WTC11 (cell line): ENCODE data around the gene OR8U1. TPM values are rescaled to one million over a fixed set of nuclear protein-coding genes. Genes with fewer than 3 reads are reported as not detected.

ENCODE experiments used
- ATAC-seq: fragments of 200-7000 bp; cut with Tn5 transposase; 2 replicates; pipeline ENCODE4 v1.10.0; 2021; ENCODE audit warnings: mild to moderate bottlenecking, moderate library complexity
- Bru-seq: library from RNA; stranded (reverse); fragments of 400-500 nt; gene quantifications from one replicate; lab custom pipeline; 2021; lab: Mats Ljungman, UMichigan
- CTCF ChIA-PET: fragments of 300-600 bp; sonication (Branson Sonifier 250); formaldehyde crosslinking; loops from one replicate; lab custom pipeline; 2021; ENCODE audit warnings: antibody characterized with exemption; lab: Charles Lee
- POLR2A ChIA-PET: fragments of 350-600 bp; sonication (Branson Sonifier 250); formaldehyde crosslinking; loops from one replicate; lab custom pipeline; 2021; ENCODE audit warnings: antibody characterized with exemption; lab: Charles Lee
- DNase-seq: peaks from one replicate; pipeline ENCODE4 v3.0.0; 2021; ENCODE audit warnings: low spot score
- H3K27ac Mint-ChIP-seq: 2 replicates; pipeline ENCODE4 v1.8.0; 2021; ENCODE audit warnings: mixed read lengths
- H3K27me3 Mint-ChIP-seq: 2 replicates; pipeline ENCODE4 v1.8.0; 2021; ENCODE audit warnings: low read depth, mild to moderate bottlenecking, moderate library complexity, mixed read lengths
- H3K36me3 Mint-ChIP-seq: 2 replicates; pipeline ENCODE4 v1.8.0; 2021; ENCODE audit warnings: mixed read lengths
- H3K4me1 Mint-ChIP-seq: 2 replicates; pipeline ENCODE4 v1.8.0; 2022; ENCODE audit warnings: mixed read lengths
- H3K4me3 Mint-ChIP-seq: 2 replicates; pipeline ENCODE4 v1.8.0; 2021; ENCODE audit warnings: mild to moderate bottlenecking, moderate library complexity, mixed read lengths
- H3K9me3 Mint-ChIP-seq: 2 replicates; pipeline ENCODE4 v1.8.0; 2021; ENCODE audit warnings: mixed read lengths
- CREB1 ChIP-seq: sonication (generic); formaldehyde crosslinking; IDR thresholded peaks from 2 replicates; pipeline ENCODE4 v1.8.0; 2023; ENCODE audit warnings: mild to moderate bottlenecking, missing genetic modification reagents
- ELF4 ChIP-seq: sonication (generic); formaldehyde crosslinking; IDR thresholded peaks from 2 replicates; pipeline ENCODE4 v1.8.1; 2022; ENCODE audit warnings: low read depth, mild to moderate bottlenecking, moderate library complexity, missing genetic modification reagents
- FOXP1 ChIP-seq: sonication (generic); formaldehyde crosslinking; IDR thresholded peaks from 2 replicates; pipeline ENCODE4 v1.8.0; 2022; ENCODE audit warnings: missing genetic modification reagents, mild to moderate bottlenecking, moderate library complexity, borderline replicate concordance
- GABPB1 ChIP-seq: sonication (generic); formaldehyde crosslinking; IDR thresholded peaks from 2 replicates; pipeline ENCODE4 v1.8.1; 2023; ENCODE audit warnings: mild to moderate bottlenecking, missing genetic modification reagents
- GRHL2 ChIP-seq: fragments of 250-450 bp; sonication (Bioruptor Pico); IDR thresholded peaks from 2 replicates; pipeline ENCODE4 v1.8.0; 2022; ENCODE audit warnings: mild to moderate bottlenecking, moderate library complexity; ENCODE audit not compliant: insufficient replicate concordance, severe bottlenecking
- HMGA2 ChIP-seq: fragments of 250-450 bp; sonication (Bioruptor Pico); IDR thresholded peaks from 2 replicates; pipeline ENCODE4 v1.4.0; 2021; ENCODE audit warnings: mild to moderate bottlenecking, moderate library complexity
- NR1H2 ChIP-seq: sonication (generic); formaldehyde crosslinking; IDR thresholded peaks from 2 replicates; pipeline ENCODE4 v1.9.0; 2021; ENCODE audit warnings: mild to moderate bottlenecking, moderate library complexity, missing genetic modification reagents
- NR2C2 ChIP-seq: sonication (generic); formaldehyde crosslinking; IDR thresholded peaks from 2 replicates; pipeline ENCODE4 v1.8.0; 2022; ENCODE audit warnings: mild to moderate bottlenecking, missing genetic modification reagents
- RELA ChIP-seq: sonication (generic); formaldehyde crosslinking; IDR thresholded peaks from 2 replicates; pipeline ENCODE4 v1.8.1; 2022; ENCODE audit warnings: missing genetic modification reagents, mild to moderate bottlenecking, borderline replicate concordance
- TEAD1 ChIP-seq: sonication (generic); formaldehyde crosslinking; IDR thresholded peaks from 2 replicates; pipeline ENCODE4 v1.8.0; 2022; ENCODE audit warnings: mild to moderate bottlenecking, missing genetic modification reagents
- TEAD4 ChIP-seq: sonication (generic); formaldehyde crosslinking; IDR thresholded peaks from 2 replicates; pipeline ENCODE4 v1.8.0; 2022; ENCODE audit warnings: mild to moderate bottlenecking, missing genetic modification reagents
- TP53 ChIP-seq: sonication (generic); formaldehyde crosslinking; IDR thresholded peaks from 2 replicates; pipeline ENCODE4 v1.8.1; 2023; ENCODE audit warnings: mild to moderate bottlenecking, missing genetic modification reagents
- ZBTB21 ChIP-seq: sonication (generic); formaldehyde crosslinking; IDR thresholded peaks from 2 replicates; pipeline ENCODE4 v1.8.1; 2023; ENCODE audit warnings: mild to moderate bottlenecking, missing genetic modification reagents, borderline replicate concordance
- ZNF138 ChIP-seq: sonication (generic); formaldehyde crosslinking; conservative IDR thresholded peaks from 2 replicates; pipeline ENCODE4 v1.8.1; 2022; ENCODE audit warnings: mild to moderate bottlenecking, moderate library complexity, missing genetic modification reagents
- ZNF219 ChIP-seq: sonication (generic); formaldehyde crosslinking; IDR thresholded peaks from 2 replicates; pipeline ENCODE4 v1.8.0; 2023; ENCODE audit warnings: missing genetic modification reagents, mild to moderate bottlenecking, borderline replicate concordance
- ZNF396 ChIP-seq: fragments of 250-450 bp; sonication (Bioruptor Pico); IDR thresholded peaks from 2 replicates; pipeline ENCODE4 v1.8.0; 2021; ENCODE audit warnings: mild to moderate bottlenecking, moderate library complexity, borderline replicate concordance
- ZNF416 ChIP-seq: fragments of 250-450 bp; sonication (Bioruptor Pico); IDR thresholded peaks from 2 replicates; pipeline ENCODE4 v1.9.0; 2021; ENCODE audit warnings: mild to moderate bottlenecking, inconsistent platforms
- ZNF423 ChIP-seq: fragments of 250-450 bp; sonication (Bioruptor Pico); IDR thresholded peaks from 2 replicates; pipeline ENCODE4 v2.1.2; 2022; ENCODE audit warnings: mild to moderate bottlenecking, moderate library complexity
- long read RNA-seq, 3 experiments: library from RNA in 1 of 3; library from capped mRNA in 1 of 3; library from polyadenylated mRNA in 1 of 3; unstranded in 2 of 3; stranded (forward) in 1 of 3; transcript quantifications; one replicate each; pipeline ENCODE4 v2.0.0, GENCODE V29; 2021
- total RNA-seq: library from RNA; stranded (reverse); gene quantifications from 3 replicates; pipeline ENCODE4 v1.2.3, GENCODE V29; 2021
- TF ChIP-seq, protein P1 (sequence below): sonication (generic); formaldehyde crosslinking; IDR thresholded peaks from 2 replicates; pipeline ENCODE4 v1.8.0; 2022; ENCODE audit warnings: mild to moderate bottlenecking, missing genetic modification reagents
- TF ChIP-seq, protein P2 (sequence below): sonication (generic); formaldehyde crosslinking; IDR thresholded peaks from 2 replicates; pipeline ENCODE4 v1.8.0; 2022; ENCODE audit warnings: mild to moderate bottlenecking, missing genetic modification reagents
- TF ChIP-seq, protein P3 (sequence below): sonication (generic); formaldehyde crosslinking; IDR thresholded peaks from 2 replicates; pipeline ENCODE4 v1.8.0; 2022; ENCODE audit warnings: mild to moderate bottlenecking, missing genetic modification reagents
- TF ChIP-seq, protein P4 (sequence below): sonication (generic); formaldehyde crosslinking; IDR thresholded peaks from 2 replicates; pipeline ENCODE4 v1.8.1; 2022; ENCODE audit warnings: missing genetic modification reagents, borderline replicate concordance
- TF ChIP-seq, protein P5 (sequence below): sonication (generic); formaldehyde crosslinking; IDR thresholded peaks from 2 replicates; pipeline ENCODE4 v1.8.0; 2023; ENCODE audit warnings: mild to moderate bottlenecking, missing genetic modification reagents
- TF ChIP-seq, protein P6 (sequence below): fragments of 250-450 bp; sonication (Bioruptor Pico); IDR thresholded peaks from 2 replicates; pipeline ENCODE4 v1.9.0; 2021; ENCODE audit warnings: moderate library complexity, mild to moderate bottlenecking, inconsistent platforms, borderline replicate concordance

OR8U1 gene
- not detected in 3 replicates for total RNA-seq
- not detected for Bru-seq, nascent RNA
- long read RNA-seq, experiment 1: 0 reads
- long read RNA-seq, experiment 2: 0 reads
- long read RNA-seq, experiment 3: 0 reads

DNA sequence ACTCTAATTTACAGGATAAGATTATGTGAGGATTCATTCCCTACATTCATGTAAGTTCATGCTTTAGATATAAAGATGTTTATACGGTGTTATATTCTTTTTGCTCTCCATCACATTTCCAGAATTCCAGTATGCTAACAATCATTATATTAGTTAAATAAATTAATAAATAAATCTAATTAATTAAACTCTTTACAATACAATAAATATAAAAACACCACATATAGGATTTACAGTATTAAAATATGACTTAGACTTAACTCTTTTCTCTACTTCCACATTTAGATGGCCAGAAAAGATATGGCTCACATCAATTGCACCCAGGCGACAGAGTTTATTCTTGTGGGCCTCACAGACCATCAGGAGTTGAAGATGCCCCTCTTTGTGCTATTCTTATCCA lies at the start of gene OR8U1:
Gene OR8U1 (plus strand): TSS at position 301 of the 400 bp plus-strand sequence. CDS start 0 bp downstream, at position 301.
- POLR2A ChIA-PET: no interaction called here
- DNase-seq: no peak
- H3K4me3 Mint-ChIP-seq: no peak within 1 kb of the TSS
- H3K27ac Mint-ChIP-seq: no peak within 1 kb of the TSS
- CTCF ChIA-PET: no interaction called here
- no peaks in the 10 kb centered on the region for H3K36me3 Mint-ChIP-seq
- no peak for TF ChIP-seq ZNF138 (CRISPR knock-in tag)
- TF ChIP-seq CREB1 (CRISPR knock-in tag): no peak
- TF ChIP-seq TEAD1 (CRISPR knock-in tag): no peak
- no peak for TF ChIP-seq HMGA2
- TF ChIP-seq, protein P1, sequence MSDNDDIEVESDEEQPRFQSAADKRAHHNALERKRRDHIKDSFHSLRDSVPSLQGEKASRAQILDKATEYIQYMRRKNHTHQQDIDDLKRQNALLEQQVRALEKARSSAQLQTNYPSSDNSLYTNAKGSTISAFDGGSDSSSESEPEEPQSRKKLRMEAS: no peak
- TF ChIP-seq, protein P2, sequence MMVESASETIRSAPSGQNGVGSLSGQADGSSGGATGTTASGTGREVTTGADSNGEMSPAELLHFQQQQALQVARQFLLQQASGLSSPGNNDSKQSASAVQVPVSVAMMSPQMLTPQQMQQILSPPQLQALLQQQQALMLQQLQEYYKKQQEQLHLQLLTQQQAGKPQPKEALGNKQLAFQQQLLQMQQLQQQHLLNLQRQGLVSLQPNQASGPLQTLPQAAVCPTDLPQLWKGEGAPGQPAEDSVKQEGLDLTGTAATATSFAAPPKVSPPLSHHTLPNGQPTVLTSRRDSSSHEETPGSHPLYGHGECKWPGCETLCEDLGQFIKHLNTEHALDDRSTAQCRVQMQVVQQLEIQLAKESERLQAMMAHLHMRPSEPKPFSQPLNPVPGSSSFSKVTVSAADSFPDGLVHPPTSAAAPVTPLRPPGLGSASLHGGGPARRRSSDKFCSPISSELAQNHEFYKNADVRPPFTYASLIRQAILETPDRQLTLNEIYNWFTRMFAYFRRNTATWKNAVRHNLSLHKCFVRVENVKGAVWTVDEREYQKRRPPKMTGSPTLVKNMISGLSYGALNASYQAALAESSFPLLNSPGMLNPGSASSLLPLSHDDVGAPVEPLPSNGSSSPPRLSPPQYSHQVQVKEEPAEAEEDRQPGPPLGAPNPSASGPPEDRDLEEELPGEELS (CRISPR knock-in tag): no peak
- TF ChIP-seq, protein P3, sequence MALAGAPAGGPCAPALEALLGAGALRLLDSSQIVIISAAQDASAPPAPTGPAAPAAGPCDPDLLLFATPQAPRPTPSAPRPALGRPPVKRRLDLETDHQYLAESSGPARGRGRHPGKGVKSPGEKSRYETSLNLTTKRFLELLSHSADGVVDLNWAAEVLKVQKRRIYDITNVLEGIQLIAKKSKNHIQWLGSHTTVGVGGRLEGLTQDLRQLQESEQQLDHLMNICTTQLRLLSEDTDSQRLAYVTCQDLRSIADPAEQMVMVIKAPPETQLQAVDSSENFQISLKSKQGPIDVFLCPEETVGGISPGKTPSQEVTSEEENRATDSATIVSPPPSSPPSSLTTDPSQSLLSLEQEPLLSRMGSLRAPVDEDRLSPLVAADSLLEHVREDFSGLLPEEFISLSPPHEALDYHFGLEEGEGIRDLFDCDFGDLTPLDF: no peak
- TF ChIP-seq TP53 (CRISPR knock-in tag): no peak
- no peak for TF ChIP-seq RELA (CRISPR knock-in tag)
- no peaks in the 10 kb centered on the region for H3K27me3 Mint-ChIP-seq
- H3K9me3 Mint-ChIP-seq: no peaks in the 10 kb centered on the region
- H3K4me1 Mint-ChIP-seq: no peaks in the 10 kb centered on the region
- ATAC-seq: no peak

DNA sequence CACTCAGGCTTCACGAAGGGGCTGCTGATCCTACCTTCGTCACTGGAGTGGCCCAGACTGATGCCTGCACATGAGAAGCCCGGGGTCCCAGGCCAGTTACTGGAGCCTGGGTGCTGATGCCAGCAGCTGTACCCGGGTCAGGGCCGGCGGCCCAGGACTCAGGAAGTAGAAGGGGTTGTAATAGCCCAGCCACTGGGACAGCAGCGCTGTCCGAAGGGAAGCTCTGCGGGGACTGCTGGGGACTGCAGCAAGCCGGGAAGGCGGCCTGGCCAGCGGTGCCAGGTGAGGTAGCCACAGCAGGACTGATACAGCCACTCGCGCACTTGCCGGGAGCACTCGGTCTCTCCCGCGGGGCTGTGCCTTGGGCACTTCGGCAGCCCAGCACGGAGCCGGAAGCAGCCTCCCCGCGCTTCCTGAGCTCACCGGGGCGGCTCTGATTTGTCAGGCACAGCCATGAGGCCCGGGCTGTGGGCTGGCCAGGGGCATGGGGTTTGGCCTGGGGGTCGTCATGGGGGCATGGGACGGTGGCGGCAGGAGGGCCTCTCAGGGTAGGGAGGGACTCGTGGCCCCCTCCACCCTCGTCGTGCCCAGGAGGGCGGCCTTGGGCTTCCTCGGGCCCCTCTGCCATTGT lies 43.4 kb upstream of the OR8U1 start:
- no peak overlapping the region for H3K4me3 Mint-ChIP-seq
- DNase-seq: peak; percentile 11
- no peak for ATAC-seq
- CTCF ChIA-PET: no interaction called here
- no peak for TF ChIP-seq NR2C2
- TF ChIP-seq FOXP1 (CRISPR knock-in tag): no peak
- TF ChIP-seq ZNF396 (CRISPR knock-in tag): no peak
- TF ChIP-seq NR1H2 (CRISPR knock-in tag): no peak
- TF ChIP-seq, protein P4, sequence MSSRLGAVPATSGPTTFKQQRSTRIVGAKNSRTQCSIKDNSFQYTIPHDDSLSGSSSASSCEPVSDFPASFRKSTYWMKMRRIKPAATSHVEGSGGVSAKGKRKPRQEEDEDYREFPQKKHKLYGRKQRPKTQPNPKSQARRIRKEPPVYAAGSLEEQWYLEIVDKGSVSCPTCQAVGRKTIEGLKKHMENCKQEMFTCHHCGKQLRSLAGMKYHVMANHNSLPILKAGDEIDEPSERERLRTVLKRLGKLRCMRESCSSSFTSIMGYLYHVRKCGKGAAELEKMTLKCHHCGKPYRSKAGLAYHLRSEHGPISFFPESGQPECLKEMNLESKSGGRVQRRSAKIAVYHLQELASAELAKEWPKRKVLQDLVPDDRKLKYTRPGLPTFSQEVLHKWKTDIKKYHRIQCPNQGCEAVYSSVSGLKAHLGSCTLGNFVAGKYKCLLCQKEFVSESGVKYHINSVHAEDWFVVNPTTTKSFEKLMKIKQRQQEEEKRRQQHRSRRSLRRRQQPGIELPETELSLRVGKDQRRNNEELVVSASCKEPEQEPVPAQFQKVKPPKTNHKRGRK (CRISPR knock-in tag): no peak
- TF ChIP-seq GRHL2 (CRISPR knock-in tag): no peak
- no peak for TF ChIP-seq ZNF219
- no peak for TF ChIP-seq HMGA2
- TF ChIP-seq, protein P1: no peak
- no peak for TF ChIP-seq TEAD4 (CRISPR knock-in tag)
- TF ChIP-seq, protein P3: no peak
- TF ChIP-seq ZNF423: no peak
- TF ChIP-seq TP53 (CRISPR knock-in tag): no peak
- no peak for TF ChIP-seq ZNF138 (CRISPR knock-in tag)
- TF ChIP-seq, protein P5, sequence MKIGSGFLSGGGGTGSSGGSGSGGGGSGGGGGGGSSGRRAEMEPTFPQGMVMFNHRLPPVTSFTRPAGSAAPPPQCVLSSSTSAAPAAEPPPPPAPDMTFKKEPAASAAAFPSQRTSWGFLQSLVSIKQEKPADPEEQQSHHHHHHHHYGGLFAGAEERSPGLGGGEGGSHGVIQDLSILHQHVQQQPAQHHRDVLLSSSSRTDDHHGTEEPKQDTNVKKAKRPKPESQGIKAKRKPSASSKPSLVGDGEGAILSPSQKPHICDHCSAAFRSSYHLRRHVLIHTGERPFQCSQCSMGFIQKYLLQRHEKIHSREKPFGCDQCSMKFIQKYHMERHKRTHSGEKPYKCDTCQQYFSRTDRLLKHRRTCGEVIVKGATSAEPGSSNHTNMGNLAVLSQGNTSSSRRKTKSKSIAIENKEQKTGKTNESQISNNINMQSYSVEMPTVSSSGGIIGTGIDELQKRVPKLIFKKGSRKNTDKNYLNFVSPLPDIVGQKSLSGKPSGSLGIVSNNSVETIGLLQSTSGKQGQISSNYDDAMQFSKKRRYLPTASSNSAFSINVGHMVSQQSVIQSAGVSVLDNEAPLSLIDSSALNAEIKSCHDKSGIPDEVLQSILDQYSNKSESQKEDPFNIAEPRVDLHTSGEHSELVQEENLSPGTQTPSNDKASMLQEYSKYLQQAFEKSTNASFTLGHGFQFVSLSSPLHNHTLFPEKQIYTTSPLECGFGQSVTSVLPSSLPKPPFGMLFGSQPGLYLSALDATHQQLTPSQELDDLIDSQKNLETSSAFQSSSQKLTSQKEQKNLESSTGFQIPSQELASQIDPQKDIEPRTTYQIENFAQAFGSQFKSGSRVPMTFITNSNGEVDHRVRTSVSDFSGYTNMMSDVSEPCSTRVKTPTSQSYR (CRISPR knock-in tag): no peak
- no peak for TF ChIP-seq ELF4 (CRISPR knock-in tag)
- no peak for TF ChIP-seq ZNF416 (CRISPR knock-in tag)
- TF ChIP-seq, protein P6, sequence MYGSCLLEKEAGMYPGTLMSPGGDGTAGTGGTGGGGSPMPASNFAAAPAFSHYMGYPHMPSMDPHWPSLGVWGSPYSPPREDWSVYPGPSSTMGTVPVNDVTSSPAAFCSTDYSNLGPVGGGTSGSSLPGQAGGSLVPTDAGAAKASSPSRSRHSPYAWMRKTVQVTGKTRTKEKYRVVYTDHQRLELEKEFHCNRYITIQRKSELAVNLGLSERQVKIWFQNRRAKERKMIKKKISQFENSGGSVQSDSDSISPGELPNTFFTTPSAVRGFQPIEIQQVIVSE (CRISPR knock-in tag): no peak
- TF ChIP-seq ZBTB21 (CRISPR knock-in tag): no peak
- no peak for TF ChIP-seq GABPB1
- H3K9me3 Mint-ChIP-seq: peaks cover 16% of the 10 kb centered on the region
- no peaks in the 10 kb centered on the region; the same call in 1 of the 2 replicates for H3K27me3 Mint-ChIP-seq
- H3K36me3 Mint-ChIP-seq: peaks cover under 1% of the 10 kb centered on the region; the same call in 1 of the 2 replicates
- H3K27ac Mint-ChIP-seq: no peak overlapping the region
- H3K4me1 Mint-ChIP-seq: peaks cover 12% of the 10 kb centered on the region
- POLR2A ChIA-PET: no interaction called here
